GF-D8 (cell line): ENCODE measurements around the gene ITGA7.

Experiments
- DNase-seq: peaks from one replicate; lab custom pipeline; 2025; lab: John Stamatoyannopoulos, UW

Gene ITGA7

GRCh38 chr12:55644591-55644990 is 63.1 kb downstream of the ITGA7 start:
- no peak for DNase-seq

DNA sequence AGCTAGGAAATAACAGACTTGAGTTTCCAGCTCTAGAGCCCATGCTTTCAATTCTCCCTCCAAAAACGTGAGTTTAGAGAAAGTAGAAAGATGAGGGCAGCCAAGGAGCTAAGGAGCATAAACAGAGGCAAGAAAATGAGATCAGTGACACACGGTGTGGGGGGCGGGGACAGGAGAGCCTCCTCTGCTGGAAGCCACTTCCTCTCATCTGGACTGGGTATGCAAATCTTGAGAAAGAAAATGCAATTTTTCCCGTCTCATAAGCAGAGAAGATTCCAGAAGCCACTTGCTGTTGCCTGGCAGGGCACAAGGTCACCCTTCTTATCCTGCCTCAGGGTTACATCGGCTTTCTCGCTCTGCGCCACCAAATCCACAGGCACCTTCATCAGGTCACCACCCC is 65.0 kb downstream of the ITGA7 start:
- peak; percentile 1 for DNase-seq

DNA sequence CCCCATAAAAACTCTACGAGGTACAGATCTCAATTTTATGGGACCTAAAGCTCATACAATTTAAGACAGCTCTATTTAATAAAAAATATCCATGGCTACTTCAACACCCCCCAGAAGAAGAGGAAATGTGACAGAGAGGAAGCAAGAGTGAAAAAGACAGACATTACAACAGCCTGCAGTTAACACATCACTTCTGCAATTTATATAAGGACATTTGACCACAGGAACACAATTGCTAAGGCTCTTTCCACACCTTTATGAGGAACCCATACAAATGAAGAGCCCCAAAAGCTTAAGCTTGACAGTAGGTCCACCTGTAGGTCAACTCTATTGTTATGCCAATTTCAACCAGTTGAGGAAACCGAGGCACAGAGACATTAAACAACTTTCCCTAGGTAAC is 65.4 kb downstream of the ITGA7 start:
- DNase-seq = peak; percentile 75

DNA sequence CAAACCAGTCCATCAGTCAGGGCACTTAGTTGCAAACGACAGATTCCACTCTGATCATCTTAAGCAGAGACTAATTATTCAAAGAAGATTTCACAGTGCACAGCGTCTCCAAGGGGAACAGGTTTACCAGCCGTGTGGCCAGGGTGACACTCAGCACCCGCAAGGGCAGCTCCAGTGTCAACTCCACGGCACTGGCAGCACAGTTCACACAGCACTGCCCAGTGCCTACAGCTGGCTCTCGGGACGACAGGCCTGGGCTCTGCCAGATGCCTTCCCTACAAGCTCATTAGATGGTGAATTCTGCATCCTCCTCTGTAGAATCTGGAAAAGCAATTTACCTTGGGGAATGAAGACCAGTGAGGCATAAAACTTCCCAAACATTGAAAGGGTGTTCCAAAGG is 66.1 kb downstream of the ITGA7 start:
- no peak for DNase-seq

DNA sequence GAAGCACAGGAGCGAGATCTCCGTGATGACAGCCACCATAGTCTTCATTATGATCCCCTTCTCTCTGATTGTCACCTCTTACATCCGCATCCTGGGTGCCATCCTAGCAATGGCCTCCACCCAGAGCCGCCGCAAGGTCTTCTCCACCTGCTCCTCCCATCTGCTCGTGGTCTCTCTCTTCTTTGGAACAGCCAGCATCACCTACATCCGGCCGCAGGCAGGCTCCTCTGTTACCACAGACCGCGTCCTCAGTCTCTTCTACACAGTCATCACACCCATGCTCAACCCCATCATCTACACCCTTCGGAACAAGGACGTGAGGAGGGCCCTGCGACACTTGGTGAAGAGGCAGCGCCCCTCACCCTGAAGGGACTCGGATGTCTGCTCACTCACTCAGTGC is 70.2 kb downstream of the ITGA7 start:
- no peak for DNase-seq

DNA sequence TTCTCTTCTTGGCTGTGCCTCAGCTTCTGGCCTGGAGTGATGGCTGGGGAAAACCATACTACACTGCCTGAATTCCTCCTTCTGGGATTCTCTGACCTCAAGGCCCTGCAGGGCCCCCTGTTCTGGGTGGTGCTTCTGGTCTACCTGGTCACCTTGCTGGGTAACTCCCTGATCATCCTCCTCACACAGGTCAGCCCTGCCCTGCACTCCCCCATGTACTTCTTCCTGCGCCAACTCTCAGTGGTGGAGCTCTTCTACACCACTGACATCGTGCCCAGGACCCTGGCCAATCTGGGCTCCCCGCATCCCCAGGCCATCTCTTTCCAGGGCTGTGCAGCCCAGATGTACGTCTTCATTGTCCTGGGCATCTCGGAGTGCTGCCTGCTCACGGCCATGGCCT is 70.9 kb downstream of the ITGA7 start, which contains the start of gene OR10P1:
Gene OR10P1 (plus strand): TSS at position 40 of the 400 bp plus-strand sequence. CDS start 0 bp downstream, at position 40.
- DNase-seq = no peak

DNA sequence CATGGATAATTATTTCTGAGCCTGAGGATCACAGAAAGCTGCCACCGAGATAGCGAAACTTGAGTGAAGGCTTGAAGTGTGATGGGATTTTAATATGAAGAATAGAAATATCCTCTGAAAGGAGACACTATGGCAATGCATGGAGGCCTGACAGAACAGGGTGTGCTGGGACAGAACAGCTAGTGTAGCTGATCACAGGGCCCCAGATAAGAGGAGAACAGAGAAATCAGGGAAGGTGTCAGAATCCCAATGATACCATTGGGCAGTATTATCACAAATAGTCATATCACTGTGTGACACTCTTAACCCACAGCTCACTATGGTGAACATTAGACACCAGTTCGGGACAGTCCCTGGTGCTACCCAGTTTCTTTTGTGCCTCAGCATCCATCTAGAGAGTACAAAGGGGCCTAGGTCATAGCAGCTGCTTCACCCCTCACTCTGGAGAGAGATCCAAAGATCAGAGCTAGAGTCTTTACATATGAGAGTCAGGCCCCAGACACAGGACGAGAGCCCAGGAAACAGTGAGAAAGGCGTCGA is 71.5 kb downstream of the ITGA7 start:
- DNase-seq = no peak
